GM21528 (cell line): ENCODE results near the gene WNT3.
"Not testable (repeated sequence)": the region's sequence is repeated elsewhere in the genome, so short reads cannot be mapped to it uniquely, and the experiment has no call there.

Experiments
- ATAC-seq: cut with Tn5 transposase; IDR thresholded peaks from one replicate; pipeline ENCODE4 v1.9.1; 2021; ENCODE audit warnings: mild to moderate bottlenecking, moderate library complexity; ENCODE audit not compliant: unreplicated experiment, low FRiP score

WNT3 gene

GRCh38 chr17:46815474-46816353, 2.8 kb downstream of the WNT3 start:
- no peak for ATAC-seq

GRCh38 chr17:46814446-46814845, 4.0 kb downstream of the WNT3 start:
- ATAC-seq: no peak

GRCh38 chr17:46813920-46814319, 4.6 kb downstream of the WNT3 start:
- ATAC-seq: no peak

GRCh38 chr17:46812624-46813318, 5.7 kb downstream of the WNT3 start:
- ATAC-seq: no peak

- ATAC-seq: no peak
Measured at GRCh38 chr17:46811978-46812583, 6.4 kb downstream of the WNT3 start.

- ATAC-seq: no peak
Measured at GRCh38 chr17:46810837-46811236, 7.7 kb downstream of the WNT3 start.

- ATAC-seq: no peak
Measured at GRCh38 chr17:46809110-46809571, 9.4 kb downstream of the WNT3 start.

- no peak for ATAC-seq
Measured at GRCh38 chr17:46805771-46806170, 12.7 kb downstream of the WNT3 start.

- ATAC-seq: no peak
Measured at GRCh38 chr17:46803544-46803943, 14.9 kb downstream of the WNT3 start.

GRCh38 chr17:46802800-46803199, 15.7 kb downstream of the WNT3 start:
- ATAC-seq: no peak

GRCh38 chr17:46800573-46800972, 17.9 kb downstream of the WNT3 start:
- ATAC-seq: no peak

GRCh38 chr17:46796956-46797530, 21.4 kb downstream of the WNT3 start:
- no peak for ATAC-seq

GRCh38 chr17:46796524-46796923, 22.0 kb downstream of the WNT3 start:
- ATAC-seq: no peak

- no peak for ATAC-seq
Measured at GRCh38 chr17:46796084-46796483, 22.4 kb downstream of the WNT3 start.

GRCh38 chr17:46795379-46795952, 23.0 kb downstream of the WNT3 start:
- ATAC-seq: no peak

GRCh38 chr17:46794318-46794717, 24.2 kb downstream of the WNT3 start:
- ATAC-seq: no peak

GRCh38 chr17:46793541-46793940, 25.0 kb downstream of the WNT3 start:
- no peak for ATAC-seq

GRCh38 chr17:46793023-46793422, 25.5 kb downstream of the WNT3 start:
- ATAC-seq: not testable (repeated sequence)

- ATAC-seq: no peak
Measured at GRCh38 chr17:46792071-46792470, 26.4 kb downstream of the WNT3 start.

- no peak for ATAC-seq
Measured at GRCh38 chr17:46791531-46791930, 27.0 kb downstream of the WNT3 start.

GRCh38 chr17:46790216-46790615, 28.3 kb downstream of the WNT3 start:
- ATAC-seq: no peak
